PC-3 (cell line): ENCODE measurements around the gene CHST11. TPM values are rescaled to one million over a fixed set of nuclear protein-coding genes. Genes with fewer than 3 reads are reported as not detected.

ENCODE experiments used
- ATAC-seq: fragments of 200-7000 bp; cut with Tn5 transposase; 2 replicates; pipeline ENCODE4 v1.9.1; 2020; ENCODE audit warnings: mild to moderate bottlenecking, moderate library complexity
- BruUV-seq: library from RNA; stranded (reverse); fragments of 400-500 nt; replicated peaks from 2 replicates; lab custom pipeline; 2021; lab: Mats Ljungman, UMichigan
- CTCF ChIA-PET: fragments of 300-600 bp; sonication (Branson Sonifier 250); formaldehyde crosslinking; loops from one replicate; lab custom pipeline; 2022; ENCODE audit warnings: antibody characterized with exemption; lab: Charles Lee
- POLR2A ChIA-PET: fragments of 300-600 bp; sonication (Branson Sonifier 250); formaldehyde crosslinking; loops from one replicate; lab custom pipeline; 2022; ENCODE audit warnings: antibody characterized with exemption; ENCODE audit not compliant: unreplicated experiment; lab: Charles Lee
- DNase-seq: peaks from one replicate; pipeline ENCODE4 v3.0.0-alpha.2; 2015
- H2AFZ ChIP-seq: fragments of 300-600 bp; sonication (generic); 2 replicates; pipeline ENCODE4 v1.6.0; 2016; ENCODE audit warnings: antibody characterized with exemption, low read length
- H3F3A ChIP-seq: fragments of 300-600 bp; sonication (generic); one replicate; pipeline ENCODE4 v1.6.0; 2017; ENCODE audit warnings: antibody characterized with exemption, low read length, control low read depth, mild to moderate bottlenecking; ENCODE audit not compliant: unreplicated experiment
- H3K27ac ChIP-seq: fragments of 300-600 bp; sonication (generic); 2 replicates; pipeline ENCODE4 v1.5.1; 2016; ENCODE audit warnings: mild to moderate bottlenecking, low read length
- H3K27me3 ChIP-seq: fragments of 300-600 bp; sonication (generic); 2 replicates; pipeline ENCODE4 v1.6.1; 2016; ENCODE audit warnings: low read length, mixed read lengths
- H3K36me3 ChIP-seq: fragments of 300-600 bp; sonication (generic); 2 replicates; pipeline ENCODE4 v1.6.1; 2016; ENCODE audit warnings: low read depth, mixed run types, low read length, mixed read lengths
- H3K4me1 ChIP-seq: fragments of 300-600 bp; sonication (generic); 2 replicates; pipeline ENCODE4 v1.5.1; 2016; ENCODE audit warnings: low read length; ENCODE audit not compliant: insufficient read depth
- H3K4me2 ChIP-seq: fragments of 300-600 bp; sonication (generic); 2 replicates; pipeline ENCODE4 v1.6.0; 2016; ENCODE audit warnings: low read length
- H3K4me3 ChIP-seq: fragments of 300-600 bp; sonication (generic); 2 replicates; pipeline ENCODE4 v1.5.1; 2016; ENCODE audit warnings: mild to moderate bottlenecking, low read length, mixed read lengths
- H3K79me2 ChIP-seq: fragments of 300-600 bp; sonication (generic); 2 replicates; pipeline ENCODE4 v1.6.1; 2017; ENCODE audit warnings: low read length, mixed read lengths
- H3K9ac ChIP-seq: fragments of 300-600 bp; sonication (generic); 2 replicates; pipeline ENCODE4 v1.6.0; 2016; ENCODE audit warnings: mild to moderate bottlenecking, low read length
- H3K9me2 ChIP-seq: fragments of 300-600 bp; sonication (generic); replicated peaks from 2 replicates; pipeline ENCODE4 v1.6.1; 2016; ENCODE audit warnings: mixed run types, low read length, mixed read lengths
- H3K9me3 ChIP-seq: fragments of 300-600 bp; sonication (generic); 2 replicates; pipeline ENCODE4 v1.6.1; 2016; ENCODE audit warnings: low read length, mixed read lengths
- H4K20me1 ChIP-seq: fragments of 300-600 bp; sonication (generic); 2 replicates; pipeline ENCODE4 v1.6.1; 2016; ENCODE audit warnings: low read length, mixed read lengths
- CTCF ChIP-seq: fragments of 300-600 bp; sonication (generic); conservative IDR thresholded peaks from 2 replicates; pipeline ENCODE4 v1.5.1; 2017; ENCODE audit warnings: antibody characterized with exemption, low read depth, mild to moderate bottlenecking, low read length
- EZH2 ChIP-seq: fragments of 300-600 bp; sonication (generic); IDR thresholded peaks from one replicate; pipeline ENCODE4 v1.6.1; 2017; ENCODE audit warnings: antibody characterized with exemption, mild to moderate bottlenecking, low read length; ENCODE audit not compliant: unreplicated experiment
- EZH2phosphoT487 ChIP-seq: fragments of 300-600 bp; sonication (generic); IDR thresholded peaks from 2 replicates; pipeline ENCODE4 v1.6.1; 2018; ENCODE audit warnings: mild to moderate bottlenecking, antibody characterized with exemption, low read length, borderline replicate concordance
- intact Hi-C: fragments of 100-400 bp; cut with micrococcal nuclease; formaldehyde crosslinking; loops from 2 replicates; pipeline ENCODE4 v1.9.0; 2023
- total RNA-seq: library from RNA; depleted of rRNA; stranded (reverse); fragments of >200 nt; gene quantifications from 2 replicates; pipeline ENCODE4 v1.2.3, GENCODE V29; 2014

Gene CHST11
- total RNA-seq, 1 experiment from 2014 or later: 53.5 TPM

- Histone ChIP-seq H3K27ac (no peak overlapping the region), H3F3A (no peaks in the 10 kb centered on the region), H3K4me3 (no peak overlapping the region), H3K9me2 (no peaks in the 10 kb centered on the region), H3K9me3 (no peaks in the 10 kb centered on the region), H3K36me3 (no peaks in the 10 kb centered on the region), H3K4me2 (no peak overlapping the region), H3K4me1 (peaks cover 55% of the 10 kb centered on the region), H2AFZ (no peak overlapping the region), H4K20me1 (no peaks in the 10 kb centered on the region), H3K79me2 (peaks cover 10% of the 10 kb centered on the region), H3K27me3 (no peaks in the 10 kb centered on the region), H3K9ac (no peak overlapping the region)
- DNase-seq: no peak
- ChIA-PET CTCF (interaction anchor here (0.7 to 1.8 kb wide), 2 partner anchors 288 to 430 kb away, joined by 5 to 8 read pairs; no protein-coding TSS in a partner anchor), POLR2A (no interaction called here)
- no peak for TF ChIP-seq EZH2phosphoT487
- no peak for TF ChIP-seq EZH2
- no peak for TF ChIP-seq CTCF
- intact Hi-C loops: loop anchor here (5.0 to 10.0 kb wide), 3 partner anchors 95 to 298 kb away; partner anchors contain the start of gene CHST11
- ATAC-seq: no peak
- BruUV-seq: no TSS peak
Observed at GRCh38 chr12:104669851-104670337, 213.1 kb downstream of the CHST11 start.

GRCh38 chr12:104670439-104671408 is 214.0 kb downstream of the CHST11 start:
- H3K27me3 ChIP-seq: no peaks in the 10 kb centered on the region
- H3F3A ChIP-seq: no peaks in the 10 kb centered on the region
- TF ChIP-seq EZH2phosphoT487 (no peak), EZH2 (no peak), CTCF (no peak)
- no peaks in the 10 kb centered on the region for H4K20me1 ChIP-seq
- intact Hi-C loops: loop anchor here (1.0 to 10.0 kb wide), 4 partner anchors 82 to 298 kb away; partner anchors contain the start of gene CHST11
- no peaks in the 10 kb centered on the region for H3K36me3 ChIP-seq
- CTCF ChIA-PET: interaction anchor here (0.7 to 1.8 kb wide), 2 partner anchors 289 to 430 kb away, joined by 5 to 8 read pairs; no protein-coding TSS in a partner anchor
- H3K9me3 ChIP-seq: no peaks in the 10 kb centered on the region
- no peaks in the 10 kb centered on the region for H3K9me2 ChIP-seq
- H3K79me2 ChIP-seq: peaks cover 10% of the 10 kb centered on the region
- peak overlapping the region; percentile 77 for H3K27ac ChIP-seq
- H3K4me2 ChIP-seq: peak overlapping the region; percentile 83
- peaks cover 48% of the 10 kb centered on the region for H3K4me1 ChIP-seq
- no TSS peak for BruUV-seq
- 0 out of 2 replicates have a peak overlapping the region, but pooled peaks have one; percentile 35 for H2AFZ ChIP-seq
- POLR2A ChIA-PET: no interaction called here
- H3K4me3 ChIP-seq: no peak overlapping the region
- DNase-seq: no peak
- H3K9ac ChIP-seq: peak overlapping the region; percentile 20; the same call in 1 of the 2 replicates
- ATAC-seq: no peak
